Endothelial cell of umbilical vein (primary cell): ENCODE data around the gene PLPP1.

ENCODE experiments used
- EZH2 ChIP-seq: IDR thresholded peaks from 2 replicates; pipeline ENCODE4 v1.6.1; 2012; ENCODE audit warnings: borderline replicate concordance, low read depth, mild to moderate bottlenecking, moderate library complexity, low read length, inconsistent platforms; ENCODE audit not compliant: severe bottlenecking
- FOS ChIP-seq: IDR thresholded peaks from 2 replicates; pipeline ENCODE4 v1.6.1; 2011; ENCODE audit warnings: mild to moderate bottlenecking, low read length, moderate library complexity, borderline replicate concordance; ENCODE audit not compliant: insufficient read depth
- MYC ChIP-seq: IDR thresholded peaks from one replicate; pipeline ENCODE4 v1.6.1; 2011; ENCODE audit warnings: mild to moderate bottlenecking, low read depth, low read length
- POLR2A ChIP-seq: IDR thresholded peaks from 2 replicates; pipeline ENCODE4 v1.6.1; 2012; ENCODE audit warnings: low read depth, mild to moderate bottlenecking, control low read depth, low read length
- TF ChIP-seq, protein P1 (sequence below), 2 donors: IDR thresholded peaks; 1 replicate in 1 of 2; 2 replicates in 1 of 2; pipeline ENCODE4 v1.5.1; 2011; ENCODE audit warnings: low read length in 2 of 2, mild to moderate bottlenecking in 2 of 2, moderate library complexity in 2 of 2, control low read depth in 1 of 2, inconsistent platforms in 1 of 2, low read depth in 1 of 2; ENCODE audit not compliant: insufficient read depth in 1 of 2; ENCODE audit errors: extremely low read depth in 1 of 2
- TF ChIP-seq, protein P2 (sequence below): IDR thresholded peaks from 2 replicates; pipeline ENCODE4 v1.6.1; 2011; ENCODE audit not compliant: insufficient read depth, insufficient read length

DNA sequence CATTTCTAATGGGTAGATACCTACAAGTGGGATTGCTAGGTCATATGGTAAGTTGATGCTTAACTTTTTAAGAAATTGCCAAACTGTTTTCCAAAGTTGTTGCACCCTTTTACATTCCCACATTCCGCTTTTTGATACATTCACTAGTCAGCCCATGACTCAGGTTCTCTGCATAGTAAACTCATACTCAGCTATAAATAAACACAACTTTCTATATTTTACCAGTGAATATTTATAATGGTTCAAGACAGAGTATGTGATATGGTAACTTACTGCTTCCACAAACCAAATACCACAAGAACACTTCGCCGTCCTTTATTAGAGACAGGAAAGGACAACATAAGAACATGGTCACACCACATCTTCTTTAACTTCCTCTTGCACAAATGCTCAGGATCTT is 54.0 kb downstream of the PLPP1 start:
- TF ChIP-seq, protein P1, sequence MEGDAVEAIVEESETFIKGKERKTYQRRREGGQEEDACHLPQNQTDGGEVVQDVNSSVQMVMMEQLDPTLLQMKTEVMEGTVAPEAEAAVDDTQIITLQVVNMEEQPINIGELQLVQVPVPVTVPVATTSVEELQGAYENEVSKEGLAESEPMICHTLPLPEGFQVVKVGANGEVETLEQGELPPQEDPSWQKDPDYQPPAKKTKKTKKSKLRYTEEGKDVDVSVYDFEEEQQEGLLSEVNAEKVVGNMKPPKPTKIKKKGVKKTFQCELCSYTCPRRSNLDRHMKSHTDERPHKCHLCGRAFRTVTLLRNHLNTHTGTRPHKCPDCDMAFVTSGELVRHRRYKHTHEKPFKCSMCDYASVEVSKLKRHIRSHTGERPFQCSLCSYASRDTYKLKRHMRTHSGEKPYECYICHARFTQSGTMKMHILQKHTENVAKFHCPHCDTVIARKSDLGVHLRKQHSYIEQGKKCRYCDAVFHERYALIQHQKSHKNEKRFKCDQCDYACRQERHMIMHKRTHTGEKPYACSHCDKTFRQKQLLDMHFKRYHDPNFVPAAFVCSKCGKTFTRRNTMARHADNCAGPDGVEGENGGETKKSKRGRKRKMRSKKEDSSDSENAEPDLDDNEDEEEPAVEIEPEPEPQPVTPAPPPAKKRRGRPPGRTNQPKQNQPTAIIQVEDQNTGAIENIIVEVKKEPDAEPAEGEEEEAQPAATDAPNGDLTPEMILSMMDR (IDR thresholded peaks at IDR 0.05; ENCODE audit: extremely low read depth in 1 of 2, insufficient read depth in 1 of 2, low read depth in 1 of 2, low read length in 2 of 2): no peak
- TF ChIP-seq MYC (no peak), POLR2A (no peak), EZH2 (no peak), FOS (no peak)
- TF ChIP-seq, protein P2, sequence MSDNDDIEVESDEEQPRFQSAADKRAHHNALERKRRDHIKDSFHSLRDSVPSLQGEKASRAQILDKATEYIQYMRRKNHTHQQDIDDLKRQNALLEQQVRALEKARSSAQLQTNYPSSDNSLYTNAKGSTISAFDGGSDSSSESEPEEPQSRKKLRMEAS: no peak
